Measurements from ENCODE around the gene KCTD15. TPM values are rescaled to one million over a fixed set of nuclear protein-coding genes. Genes with fewer than 3 reads are reported as not detected.
A peak's percentile ranks its signal among the peaks of the same experiment; 100 is the strongest.

The KCTD15 gene
- total RNA-seq, 1 donor from 2014 or later, result 11.0 TPM

DNA sequence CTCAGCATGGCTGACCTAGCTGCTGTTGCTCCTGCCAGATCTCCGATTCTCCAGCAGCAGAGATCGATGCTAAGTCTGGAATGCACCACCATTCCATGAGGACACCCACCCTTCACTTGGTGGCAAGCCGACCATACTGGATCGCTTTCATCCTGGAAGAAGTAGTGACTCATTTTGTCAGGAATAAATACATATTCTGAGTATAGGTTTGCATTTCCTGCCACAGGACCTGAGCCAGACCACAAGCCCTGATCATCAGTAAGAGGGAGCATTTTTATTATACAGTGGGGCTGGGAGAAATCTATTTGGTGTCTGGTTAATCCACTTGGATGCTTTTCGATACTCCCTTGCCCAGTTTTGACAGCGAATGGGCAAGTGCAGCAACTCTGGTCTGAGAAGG lies 10.9 kb upstream of the KCTD15 start:
- ATAC-seq (ENCODE audit: poor library complexity), result no peak
- intact Hi-C loops (cut with DNase I), result no loop called here
- no peak for DNase-seq

GRCh38 chr19:33788676-33789075 lies 8.0 kb upstream of the KCTD15 start:
- ATAC-seq (ENCODE audit: poor library complexity), result no peak
- DNase-seq, result no peak
- intact Hi-C loops (cut with DNase I), result no loop called here

DNA sequence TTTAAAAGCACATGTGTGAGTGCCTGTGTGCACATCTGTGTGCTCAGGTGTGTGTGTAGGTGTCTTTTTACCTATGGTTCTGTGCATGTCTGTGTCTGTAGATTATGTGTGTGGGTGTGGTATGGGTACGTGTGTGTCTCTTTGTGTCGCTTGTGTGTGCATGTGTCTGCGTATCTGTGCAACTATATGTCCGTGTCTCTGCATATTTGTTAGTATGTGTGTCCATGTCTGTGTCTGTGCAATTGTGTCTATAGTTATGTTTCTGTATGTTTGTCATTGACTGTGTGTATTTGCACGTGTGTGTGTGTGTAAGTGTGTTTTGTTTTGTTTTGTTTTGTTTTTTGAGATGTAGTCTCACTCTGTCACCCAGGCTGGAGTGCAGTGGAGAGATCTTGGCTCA lies 7.3 kb upstream of the KCTD15 start:
- DNase-seq (no peak), ATAC-seq (ENCODE audit: poor library complexity) (no peak)
- intact Hi-C loops (cut with DNase I), result no loop called here

DNA sequence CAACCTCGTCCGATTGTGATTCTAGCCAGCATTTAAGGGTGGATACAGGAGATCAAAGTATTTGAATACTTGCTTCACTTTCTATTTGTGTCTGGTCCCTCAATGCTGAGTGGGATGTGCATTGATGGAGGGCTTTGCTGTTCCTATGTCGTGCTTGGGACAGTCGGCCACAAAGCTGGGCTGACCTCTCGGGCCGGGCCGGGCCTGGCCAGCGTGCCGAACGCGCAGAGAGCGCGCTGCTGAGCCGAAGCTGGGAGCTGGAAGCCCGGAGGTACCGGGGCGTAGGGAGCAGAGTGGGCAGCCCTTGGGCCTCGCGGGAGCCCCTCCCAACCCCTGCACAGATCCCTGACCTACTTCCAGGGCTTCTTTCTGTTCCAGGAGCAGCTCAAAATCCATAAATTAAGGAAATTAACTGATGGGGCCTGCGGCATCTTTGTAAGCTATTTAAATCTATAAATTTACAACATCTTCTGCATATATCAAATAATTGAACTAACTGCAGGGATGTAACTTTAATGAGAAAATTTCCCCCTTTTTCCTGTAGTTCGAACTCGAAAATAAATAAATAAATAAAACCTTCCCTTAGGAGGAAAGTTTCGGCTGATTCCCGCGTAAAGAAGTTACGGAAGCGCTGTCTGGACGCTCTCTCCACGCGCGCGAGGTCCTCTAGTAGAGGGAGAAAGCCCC lies 1.8 kb upstream of the KCTD15 start:
- DNase-seq, result peak; percentile 64
- ATAC-seq (ENCODE audit: poor library complexity), result no peak
- intact Hi-C loops (cut with DNase I), result loop anchor here (10.0 kb wide), 1 partner anchor 110 kb away; no protein-coding TSS in a partner anchor

- DNase-seq, result peak; percentile 91
- intact Hi-C loops (cut with DNase I), result loop anchor here (10.0 kb wide), 1 partner anchor 109 kb away; no protein-coding TSS in a partner anchor
- peak; percentile 88 for ATAC-seq (ENCODE audit: poor library complexity)
Measured at GRCh38 chr19:33795370-33796163, 1.1 kb upstream of the KCTD15 start.

GRCh38 chr19:33797802-33798671 lies 1.4 kb downstream of the KCTD15 start:
- DNase-seq (peak; percentile 79), ATAC-seq (ENCODE audit: poor library complexity) (peak; percentile 60)
- intact Hi-C loops (cut with DNase I), result loop anchor here (10.0 kb wide), 1 partner anchor 107 kb away; no protein-coding TSS in a partner anchor

GRCh38 chr19:33798681-33799111 lies 2.0 kb downstream of the KCTD15 start:
- no peak for DNase-seq
- no peak for ATAC-seq (ENCODE audit: poor library complexity)
- intact Hi-C loops (cut with DNase I), result loop anchor here (10.0 kb wide), 1 partner anchor 106 kb away; no protein-coding TSS in a partner anchor

DNA sequence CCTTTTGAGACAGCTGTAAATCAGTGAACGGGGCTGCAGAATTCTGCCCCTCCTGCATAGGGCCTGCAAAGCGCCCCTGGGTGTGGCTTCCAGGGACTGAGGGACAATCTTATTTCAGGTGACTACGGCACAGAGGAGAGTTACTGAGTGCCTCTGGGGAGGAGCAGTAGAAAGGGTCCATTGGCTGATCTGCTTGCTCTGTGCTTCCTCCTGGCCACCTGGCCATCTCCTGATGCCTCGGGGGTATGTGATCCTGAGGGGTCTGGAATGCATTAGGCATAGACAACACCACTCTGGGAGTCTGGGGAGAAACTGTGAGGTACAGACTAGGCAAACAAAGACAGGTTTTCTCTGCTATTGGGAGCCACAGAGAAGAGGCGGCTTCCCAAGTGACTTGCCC lies 2.8 kb downstream of the KCTD15 start:
- ATAC-seq (ENCODE audit: poor library complexity), result no peak
- intact Hi-C loops (cut with DNase I), result loop anchor here (10.0 kb wide), 1 partner anchor 105 kb away; no protein-coding TSS in a partner anchor
- DNase-seq, result no peak

GRCh38 chr19:33800012-33800680 lies 3.5 kb downstream of the KCTD15 start:
- DNase-seq, result no peak

DNA sequence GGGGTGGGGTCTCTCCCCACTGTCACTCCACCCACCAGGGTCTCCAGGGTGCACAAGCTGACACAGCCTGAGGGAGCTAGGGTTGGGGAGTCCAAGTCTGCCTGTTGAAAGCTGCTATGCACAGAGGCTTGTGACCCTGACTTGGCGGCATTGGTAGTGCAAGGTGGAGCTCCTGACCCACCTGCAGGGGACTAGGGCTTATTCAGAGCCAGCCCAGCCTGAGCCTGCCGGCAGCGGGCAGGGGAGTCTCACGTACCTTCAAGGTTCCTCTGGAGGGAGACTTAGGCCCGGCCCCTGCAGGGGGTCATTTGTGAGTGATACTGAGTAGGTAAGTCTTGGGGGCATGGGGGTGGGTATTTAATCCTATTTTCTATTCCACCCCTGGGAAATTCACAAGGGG lies 4.7 kb downstream of the KCTD15 start:
- ATAC-seq (ENCODE audit: poor library complexity) (no peak), DNase-seq (no peak)
- intact Hi-C loops (cut with DNase I), result no loop called here

More at GRCh38 chr19:33800012-33800680, 3.5 kb downstream of the KCTD15 start:
- no peak for ATAC-seq (ENCODE audit: poor library complexity)
- intact Hi-C loops (cut with DNase I), result no loop called here

GRCh38 chr19:33802001-33802400 lies 5.3 kb downstream of the KCTD15 start:
- DNase-seq (no peak), ATAC-seq (ENCODE audit: poor library complexity) (no peak)
- intact Hi-C loops (cut with DNase I), result no loop called here

GRCh38 chr19:33802801-33803200 lies 6.1 kb downstream of the KCTD15 start:
- intact Hi-C loops (cut with DNase I), result no loop called here
- ATAC-seq (ENCODE audit: poor library complexity) (no peak), DNase-seq (no peak)

GRCh38 chr19:33803383-33803782 lies 6.7 kb downstream of the KCTD15 start:
- intact Hi-C loops (cut with DNase I), result no loop called here
- DNase-seq, result no peak
- no peak for ATAC-seq (ENCODE audit: poor library complexity)

- DNase-seq (peak; percentile 79), ATAC-seq (ENCODE audit: poor library complexity) (peak; percentile 83)
- intact Hi-C loops (cut with DNase I), result no loop called here
Measured at GRCh38 chr19:33804021-33804799, 7.5 kb downstream of the KCTD15 start.

- ATAC-seq (ENCODE audit: poor library complexity), result no peak
- no peak for DNase-seq
- intact Hi-C loops (cut with DNase I), result no loop called here
Measured at GRCh38 chr19:33805313-33805712, 8.6 kb downstream of the KCTD15 start.

- DNase-seq, result no peak
- no peak for ATAC-seq (ENCODE audit: poor library complexity)
- intact Hi-C loops (cut with DNase I), result no loop called here
Measured at GRCh38 chr19:33805840-33806433, 9.3 kb downstream of the KCTD15 start.

GRCh38 chr19:33806434-33806881 lies 9.8 kb downstream of the KCTD15 start:
- intact Hi-C loops (cut with DNase I), result no loop called here
- DNase-seq (no peak), ATAC-seq (ENCODE audit: poor library complexity) (no peak)
